Retinal pigment epithelial cell (primary cell): ENCODE data around the gene KMO.

Source experiments
- DNase-seq: peaks from one replicate; pipeline ENCODE4 v3.0.0-alpha.2; 2010; ENCODE audit warnings: low read depth
- H3K4me3 ChIP-seq: 2 replicates; pipeline ENCODE4 v1.5.1; 2011; ENCODE audit warnings: mild to moderate bottlenecking, low read length, control low read depth, moderate library complexity
- CTCF ChIP-seq: conservative IDR thresholded peaks from 2 replicates; pipeline ENCODE4 v1.5.1; 2011; ENCODE audit warnings: low read depth, low read length, control low read depth, inconsistent platforms

Gene KMO

DNA sequence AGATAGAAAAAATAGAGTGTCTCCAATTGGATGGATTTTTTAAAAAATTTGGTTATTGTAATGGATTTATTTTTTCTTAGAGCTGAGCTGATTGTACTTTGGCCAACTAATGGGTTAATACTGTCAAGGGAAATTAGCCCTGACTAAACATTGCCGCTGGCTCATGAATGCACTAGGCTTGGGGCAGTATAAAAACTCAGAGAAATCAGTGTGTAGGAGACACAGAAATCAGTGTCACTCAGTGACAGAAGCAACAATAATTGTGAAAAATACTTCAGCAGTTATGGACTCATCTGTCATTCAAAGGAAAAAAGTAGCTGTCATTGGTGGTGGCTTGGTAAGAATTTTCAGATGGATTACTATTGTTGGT lies at the start of gene KMO:
KMO (plus strand) TSS at position 217 of the 370 bp plus-strand sequence; CDS start at position 284, 67 bp downstream.
- peak within 1 kb of the TSS; percentile 48 for H3K4me3 ChIP-seq
- no peak for DNase-seq
- no peak for TF ChIP-seq CTCF

DNA sequence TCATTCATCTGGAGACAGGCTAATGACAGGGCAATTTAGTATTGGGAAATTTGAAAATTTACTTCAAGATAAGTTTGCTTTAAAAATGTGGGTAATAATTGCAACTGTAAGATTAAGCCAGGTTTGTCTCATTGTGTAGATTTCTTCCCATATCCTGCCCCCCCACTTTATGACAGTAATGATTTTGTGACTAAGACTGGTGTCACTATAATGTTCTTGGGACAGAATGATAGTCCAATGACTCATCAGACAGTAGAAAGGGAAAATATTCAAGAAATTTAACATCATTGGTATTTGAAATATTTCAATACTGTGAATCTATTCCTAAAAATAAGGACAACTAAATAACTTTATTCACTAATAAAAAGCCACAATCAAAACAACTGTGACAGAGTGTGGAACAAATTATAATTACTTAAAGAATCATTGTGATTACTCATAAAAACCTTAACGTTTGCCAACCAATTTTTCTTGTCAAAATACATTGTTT lies 49.4 kb upstream of the KMO start:
- peak; percentile 15 for DNase-seq
- no peak for TF ChIP-seq CTCF

DNA sequence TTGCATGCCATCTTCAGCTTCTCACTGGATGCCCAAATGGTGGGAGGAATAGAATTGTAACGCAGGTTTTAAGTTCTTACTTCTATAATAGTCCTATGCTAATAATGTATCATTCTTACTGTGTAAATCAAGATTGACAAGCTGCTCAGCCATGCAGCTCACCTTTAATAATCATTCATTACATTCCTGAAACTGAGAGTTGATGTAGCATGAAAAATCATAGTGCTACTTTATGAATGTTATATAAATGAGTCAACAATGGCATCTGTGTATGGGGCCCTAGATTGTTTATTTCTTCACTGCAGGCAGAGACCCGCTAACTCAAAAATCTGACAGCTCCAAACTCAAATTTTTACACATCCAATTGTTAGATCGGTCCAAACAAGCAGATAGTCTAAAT lies 47.0 kb upstream of the KMO start:
- no peak for TF ChIP-seq CTCF
- H3K4me3 ChIP-seq: no peak overlapping the region
- DNase-seq: no peak

More for the DNA sequence above, 49.4 kb upstream of the KMO start:
- H3K4me3 ChIP-seq: no peak overlapping the region

DNA sequence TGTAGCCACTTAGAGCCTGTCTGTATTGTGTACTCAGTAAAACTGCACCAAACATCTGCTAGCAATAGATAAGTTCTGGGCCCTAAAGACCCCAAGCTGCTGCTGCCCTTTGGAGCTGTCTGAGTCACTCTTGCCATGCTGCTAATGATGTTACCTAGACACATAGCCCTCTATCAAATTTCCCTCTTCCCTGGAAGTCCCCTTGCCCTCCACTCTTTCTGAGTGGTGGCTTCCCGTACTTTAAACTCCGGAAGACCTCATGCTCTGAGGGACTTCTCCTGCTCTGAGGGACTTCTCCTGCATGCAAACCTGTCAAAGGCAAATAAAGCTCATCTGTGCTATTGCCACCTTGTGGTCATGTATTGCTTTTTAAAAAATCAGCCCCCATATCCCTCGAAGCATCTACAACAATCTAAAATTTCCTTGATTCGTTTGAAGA lies 46.6 kb upstream of the KMO start:
- DNase-seq: no peak
- H3K4me3 ChIP-seq: no peak overlapping the region
- peak; percentile 56 for TF ChIP-seq CTCF

GRCh38 chr1:241488739-241489138 lies 43.4 kb upstream of the KMO start:
- TF ChIP-seq CTCF: no peak
- DNase-seq: no peak
- H3K4me3 ChIP-seq: no peak overlapping the region

GRCh38 chr1:241495741-241496140 lies 36.4 kb upstream of the KMO start:
- no peak overlapping the region for H3K4me3 ChIP-seq
- no peak for DNase-seq
- TF ChIP-seq CTCF: no peak

DNA sequence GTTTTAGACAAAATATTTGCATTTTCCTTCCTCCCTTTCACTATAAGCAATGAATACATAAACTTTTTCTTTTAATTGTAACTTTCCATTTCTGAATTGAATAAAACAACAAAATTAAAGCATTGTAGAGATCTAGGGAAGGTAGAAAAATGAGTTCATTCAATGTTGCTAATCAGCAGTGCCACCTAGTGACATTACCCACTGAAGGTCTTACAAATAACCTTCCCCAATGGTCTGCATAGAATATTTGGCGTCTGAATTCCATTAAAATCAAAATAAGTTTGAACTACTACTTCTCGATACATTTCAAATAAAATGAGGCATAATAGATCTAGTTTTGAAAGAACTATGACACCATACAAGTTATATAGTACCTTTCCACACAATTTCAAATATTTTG lies 32.3 kb upstream of the KMO start:
- DNase-seq: no peak
- TF ChIP-seq CTCF: peak; percentile 71
- no peak overlapping the region for H3K4me3 ChIP-seq
